DND-41 (cell line): Measurements from ENCODE around the gene RDH12.
A peak's percentile ranks its signal among the peaks of the same experiment; 100 is the strongest.

Source experiments
- ATAC-seq: fragments of 200-7000 bp; cut with Tn5 transposase; 3 replicates; pipeline ENCODE4 v1.9.1; 2021; ENCODE audit warnings: low read depth; ENCODE audit not compliant: insufficient read depth
- DNase-seq: peaks from one replicate; pipeline ENCODE4 v3.0.0-alpha.2; 2020
- H2AFZ ChIP-seq: 2 replicates; pipeline ENCODE4 v1.6.0; 2012; ENCODE audit warnings: low read depth, low read length
- H3K27ac ChIP-seq: 2 replicates; pipeline ENCODE4 v1.5.1; 2012; ENCODE audit warnings: low read length, inconsistent platforms
- H3K27me3 ChIP-seq: fragments of 200-600 bp; sonication (generic); 2 replicates; pipeline ENCODE4 v1.6.0; 2012; ENCODE audit warnings: low read length, mild to moderate bottlenecking, inconsistent platforms; ENCODE audit not compliant: insufficient read depth, poor library complexity
- H3K36me3 ChIP-seq: 2 replicates; pipeline ENCODE4 v1.5.1; 2012; ENCODE audit warnings: low read length, inconsistent platforms; ENCODE audit not compliant: insufficient read depth
- H3K4me1 ChIP-seq: 2 replicates; pipeline ENCODE4 v1.5.1; 2012; ENCODE audit warnings: mild to moderate bottlenecking, low read length; ENCODE audit not compliant: insufficient read depth
- H3K4me2 ChIP-seq: 2 replicates; pipeline ENCODE4 v1.6.0; 2012; ENCODE audit warnings: mild to moderate bottlenecking, moderate library complexity, low read length, inconsistent platforms; ENCODE audit not compliant: insufficient read depth
- H3K4me3 ChIP-seq, 2 experiments: fragments of 200-600 bp in 1 of 2; shearing (Covaris generic) in 1 of 2; 2 replicates each; pipeline ENCODE4 v1.5.1; 2012 to 2016; ENCODE audit warnings: inconsistent platforms in 2 of 2, low read length in 2 of 2, mild to moderate bottlenecking in 2 of 2, low read depth in 1 of 2, moderate library complexity in 1 of 2
- H3K79me2 ChIP-seq: 2 replicates; pipeline ENCODE4 v1.6.0; 2012; ENCODE audit warnings: low read length, inconsistent platforms; ENCODE audit not compliant: insufficient read depth
- H3K9ac ChIP-seq: 2 replicates; pipeline ENCODE4 v1.6.0; 2012; ENCODE audit warnings: low read depth, mild to moderate bottlenecking, inconsistent platforms, low read length, moderate library complexity
- H3K9me3 ChIP-seq: 2 replicates; pipeline ENCODE4 v1.5.1; 2012; ENCODE audit warnings: low read length, moderate library complexity, mild to moderate bottlenecking, inconsistent platforms; ENCODE audit not compliant: insufficient read depth, severe bottlenecking
- H4K20me1 ChIP-seq: 2 replicates; pipeline ENCODE4 v1.6.0; 2012; ENCODE audit warnings: low read length; ENCODE audit not compliant: insufficient read depth
- CTCF ChIP-seq: IDR thresholded peaks from 2 replicates; pipeline ENCODE4 v1.5.1; 2012; ENCODE audit warnings: borderline replicate concordance, low read length, moderate library complexity, mild to moderate bottlenecking; ENCODE audit not compliant: poor library complexity, severe bottlenecking; ENCODE audit errors: extremely low read depth
- EZH2 ChIP-seq: IDR thresholded peaks from 3 replicates; pipeline ENCODE4 v1.6.1; 2012; ENCODE audit warnings: borderline replicate concordance, low read depth, mild to moderate bottlenecking, moderate library complexity, low read length, inconsistent platforms; ENCODE audit not compliant: severe bottlenecking

Gene RDH12

GRCh38 chr14:67665868-67666267 lies 35.8 kb upstream of the RDH12 start:
- H2AFZ ChIP-seq, result no peak overlapping the region
- peaks cover 8% of the 10 kb centered on the region; the same call in 1 of the 2 replicates for H3K4me1 ChIP-seq
- H3K79me2 ChIP-seq, result peaks cover 89% of the 10 kb centered on the region
- peaks cover 12% of the 10 kb centered on the region for H3K36me3 ChIP-seq
- no peaks in the 10 kb centered on the region for H3K9me3 ChIP-seq
- no peak overlapping the region for H3K4me3 ChIP-seq
- H3K9ac ChIP-seq, result no peak overlapping the region
- H3K27me3 ChIP-seq, result no peaks in the 10 kb centered on the region
- no peak overlapping the region for H3K27ac ChIP-seq
- no peak for ATAC-seq
- H4K20me1 ChIP-seq, result peaks cover 32% of the 10 kb centered on the region; the same call in 1 of the 2 replicates
- TF ChIP-seq EZH2, result no peak
- no peak for TF ChIP-seq CTCF
- DNase-seq, result no peak
- no peak overlapping the region for H3K4me2 ChIP-seq

- no peaks in the 10 kb centered on the region for H3K27me3 ChIP-seq
- peaks cover 12% of the 10 kb centered on the region for H3K4me1 ChIP-seq
- H2AFZ ChIP-seq, result no peak overlapping the region
- H3K36me3 ChIP-seq, result peaks cover 8% of the 10 kb centered on the region
- ATAC-seq, result peak; percentile 91
- H3K9me3 ChIP-seq, result no peaks in the 10 kb centered on the region
- no peak overlapping the region for H3K27ac ChIP-seq
- no peak overlapping the region for H3K4me3 ChIP-seq
- TF ChIP-seq CTCF (peak; percentile 80), EZH2 (no peak)
- no peak overlapping the region; the same call in 1 of the 2 replicates for H3K4me2 ChIP-seq
- peaks cover 36% of the 10 kb centered on the region; the same call in 1 of the 2 replicates for H4K20me1 ChIP-seq
- no peak overlapping the region for H3K9ac ChIP-seq
- peak; percentile 42 for DNase-seq
- peaks cover 92% of the 10 kb centered on the region for H3K79me2 ChIP-seq
These were observed 34.8 kb upstream of the RDH12 start for GRCh38 chr14:67666750-67667449.

GRCh38 chr14:67668559-67668958 lies 33.1 kb upstream of the RDH12 start:
- no peak overlapping the region for H3K9ac ChIP-seq
- no peak for DNase-seq
- peaks cover 45% of the 10 kb centered on the region; the same call in 1 of the 2 replicates for H4K20me1 ChIP-seq
- H3K36me3 ChIP-seq, result no peaks in the 10 kb centered on the region; the same call in none of the 2 replicates
- H3K27ac ChIP-seq, result no peak overlapping the region
- ATAC-seq, result no peak
- peaks cover 97% of the 10 kb centered on the region for H3K79me2 ChIP-seq
- H3K27me3 ChIP-seq, result no peaks in the 10 kb centered on the region
- H3K4me3 ChIP-seq, result no peak overlapping the region
- H2AFZ ChIP-seq, result no peak overlapping the region
- H3K4me1 ChIP-seq, result peaks cover 28% of the 10 kb centered on the region
- TF ChIP-seq EZH2 (no peak), CTCF (no peak)
- no peak overlapping the region for H3K4me2 ChIP-seq
- no peaks in the 10 kb centered on the region for H3K9me3 ChIP-seq
